Measurements from ENCODE around the gene KRT35.

DNA sequence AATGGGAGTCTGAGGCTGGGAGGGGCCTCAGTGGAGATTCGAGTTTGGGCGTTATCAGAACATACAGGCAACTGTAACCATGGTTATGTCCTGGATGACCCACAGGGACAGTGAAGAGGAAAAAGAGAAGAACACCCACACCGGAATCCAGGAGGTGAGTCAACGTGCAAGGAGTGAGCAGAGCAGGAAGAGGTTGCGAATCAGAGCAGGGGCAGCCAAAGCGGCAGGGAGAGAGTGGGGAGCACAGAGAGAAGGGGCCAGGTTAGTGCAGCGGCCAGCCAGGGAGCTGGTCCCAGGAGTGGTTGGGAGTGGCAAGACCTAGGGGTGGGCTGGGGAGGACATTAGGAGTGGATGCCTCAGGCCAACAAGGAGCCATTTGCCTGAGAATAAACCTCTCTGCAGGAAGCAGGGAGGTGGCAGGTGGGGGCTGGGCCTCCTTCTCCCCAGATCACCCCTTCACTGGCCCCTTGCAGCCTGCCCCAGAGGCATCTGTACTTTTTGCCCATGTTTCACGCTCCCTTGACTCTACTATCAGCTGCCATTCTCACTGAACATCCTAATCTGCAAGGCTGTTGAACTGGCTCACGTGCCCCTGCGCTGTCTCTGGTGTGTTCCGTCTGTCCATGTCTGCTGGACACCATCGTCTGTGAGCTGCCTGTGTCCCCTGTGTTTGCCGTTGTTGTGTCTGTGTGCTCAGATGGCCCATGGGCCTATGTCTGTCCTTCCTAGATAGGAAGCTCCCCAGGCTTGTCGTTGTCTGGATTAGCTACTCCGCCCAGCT lies 19.4 kb upstream of the KRT35 start:
- TF ChIP-seq, protein P1, sequence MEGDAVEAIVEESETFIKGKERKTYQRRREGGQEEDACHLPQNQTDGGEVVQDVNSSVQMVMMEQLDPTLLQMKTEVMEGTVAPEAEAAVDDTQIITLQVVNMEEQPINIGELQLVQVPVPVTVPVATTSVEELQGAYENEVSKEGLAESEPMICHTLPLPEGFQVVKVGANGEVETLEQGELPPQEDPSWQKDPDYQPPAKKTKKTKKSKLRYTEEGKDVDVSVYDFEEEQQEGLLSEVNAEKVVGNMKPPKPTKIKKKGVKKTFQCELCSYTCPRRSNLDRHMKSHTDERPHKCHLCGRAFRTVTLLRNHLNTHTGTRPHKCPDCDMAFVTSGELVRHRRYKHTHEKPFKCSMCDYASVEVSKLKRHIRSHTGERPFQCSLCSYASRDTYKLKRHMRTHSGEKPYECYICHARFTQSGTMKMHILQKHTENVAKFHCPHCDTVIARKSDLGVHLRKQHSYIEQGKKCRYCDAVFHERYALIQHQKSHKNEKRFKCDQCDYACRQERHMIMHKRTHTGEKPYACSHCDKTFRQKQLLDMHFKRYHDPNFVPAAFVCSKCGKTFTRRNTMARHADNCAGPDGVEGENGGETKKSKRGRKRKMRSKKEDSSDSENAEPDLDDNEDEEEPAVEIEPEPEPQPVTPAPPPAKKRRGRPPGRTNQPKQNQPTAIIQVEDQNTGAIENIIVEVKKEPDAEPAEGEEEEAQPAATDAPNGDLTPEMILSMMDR (IDR thresholded peaks at IDR 0.05): no peak
- TF ChIP-seq POLR2A (IDR thresholded peaks at IDR 0.05): no peak
